Aorta (tissue), 5 donors: ENCODE measurements around the gene GPR137B. TPM values are rescaled to one million over a fixed set of nuclear protein-coding genes. Genes with fewer than 3 reads are reported as not detected.

Source experiments
- ATAC-seq: fragments of 200-7000 bp; cut with Tn5 transposase; one replicate; pipeline ENCODE4 v1.9.1; 2022; ENCODE audit warnings: moderate library complexity; ENCODE audit not compliant: low FRiP score
- DNase-seq, 2 donors: peaks; one replicate each; pipeline ENCODE4 v3.0.0-alpha.2; 2020
- H3K27ac ChIP-seq, 2 donors: one replicate each; pipeline ENCODE4 v1.5.1; 2013; ENCODE audit warnings: low read length in 2 of 2, mild to moderate bottlenecking in 2 of 2, moderate library complexity in 2 of 2, control low read depth in 1 of 2, inconsistent platforms in 1 of 2, low read depth in 1 of 2
- H3K27me3 ChIP-seq, 2 donors: one replicate each; pipeline ENCODE4 v1.6.1; 2013; ENCODE audit warnings: control low read depth in 1 of 2, low read length in 1 of 2, mild to moderate bottlenecking in 1 of 2, moderate library complexity in 1 of 2; ENCODE audit not compliant: insufficient read depth in 2 of 2, control insufficient read depth in 1 of 2
- H3K36me3 ChIP-seq, 2 donors: one replicate each; pipeline ENCODE4 v1.6.1; 2013; ENCODE audit warnings: control low read depth in 1 of 2, low read length in 1 of 2, mild to moderate bottlenecking in 1 of 2; ENCODE audit not compliant: insufficient read depth in 2 of 2, control insufficient read depth in 1 of 2
- H3K4me1 ChIP-seq, 2 donors: one replicate each; pipeline ENCODE4 v1.6.1; 2013; ENCODE audit warnings: low read length in 2 of 2, control low read depth in 1 of 2, mild to moderate bottlenecking in 1 of 2, moderate library complexity in 1 of 2; ENCODE audit not compliant: insufficient read depth in 2 of 2, control insufficient read depth in 1 of 2
- H3K4me3 ChIP-seq, 2 donors: one replicate each; pipeline ENCODE4 v1.5.1; 2013; ENCODE audit warnings: low read length in 2 of 2, control low read depth in 1 of 2, mild to moderate bottlenecking in 1 of 2
- H3K9me3 ChIP-seq: one replicate; pipeline ENCODE4 v1.6.1; 2013; ENCODE audit warnings: mild to moderate bottlenecking, low read length; ENCODE audit not compliant: control insufficient read depth
- WGBS, 2 donors: extraction: QIAGEN DNeasy Blood & Tissue Kit; methylation state at CpG; one replicate each; pipeline ENCODE4 v1.1.7; 2013; 5-methylcytosine and 5-hydroxymethylcytosine counted together
- intact Hi-C, 2 donors: fragments of 100-400 bp; cut with DNase I; formaldehyde crosslinking; loops; one replicate each; pipeline versions ENCODE4 v1.14.2 to v1.15.0; 2022
- polyA plus RNA-seq, 2 donors: library from polyadenylated mRNA; stranded (reverse); fragments of 200-250 nt; gene quantifications; one replicate each; pipeline ENCODE4 v1.2.3, GENCODE V29; 2013
- total RNA-seq, 2 donors: library from RNA; stranded (reverse); fragmentation: NEBNext Ultra II Directional; extraction: Animal tissue kit (Norgen Biotek cat#: 25700); gene quantifications; one replicate each; pipeline ENCODE4 v1.2.1, GENCODE V29; 2021
- donor health status: healthy with polysubstance abuse.
- donor health status: Bipolar disorder and iron deficiency.
- donor health status: DM: no; HTN: no; CAD: no.
- donor health status: DM: no; HTN: no; CAD: no.
- donor health status: DM: yes; HTN: yes; CAD: no.

The GPR137B gene
- total and polyA plus RNA-seq, 4 donors, result 15.4 to 21.3 (median 19.5) TPM

DNA sequence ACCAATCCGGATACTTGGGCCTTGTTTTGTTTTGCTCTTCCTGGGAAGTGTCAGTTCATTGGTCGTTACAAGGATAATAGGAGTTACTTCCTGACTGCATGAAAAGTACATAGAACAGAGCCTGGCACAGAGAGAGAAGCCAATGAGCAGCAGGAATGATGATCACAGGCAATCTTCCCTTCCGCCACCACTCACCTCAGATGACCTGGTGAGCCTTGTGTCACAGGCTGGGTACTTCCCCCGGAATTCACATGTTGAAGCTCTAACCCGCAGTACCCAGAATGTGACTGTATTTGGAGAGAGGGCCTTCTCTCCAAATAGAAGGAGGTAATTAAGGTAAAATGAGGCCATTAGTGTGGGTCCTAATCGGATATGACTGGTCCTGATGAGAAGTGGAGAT is 18.8 kb upstream of the GPR137B start:
- 85 to 89% methylated on average over 6 of the region's 6 CpGs for WGBS, 2 donors
- DNase-seq (no peak), ATAC-seq (no peak)
- Histone ChIP-seq H3K4me1 (no peaks in the 10 kb centered on the region), H3K4me3 (no peak overlapping the region), H3K36me3 (no peaks in the 10 kb centered on the region), H3K27me3 (no peaks in the 10 kb centered on the region), H3K9me3 (no peaks in the 10 kb centered on the region), H3K27ac (no peak overlapping the region)
- intact Hi-C loops, result no loop called here

DNA sequence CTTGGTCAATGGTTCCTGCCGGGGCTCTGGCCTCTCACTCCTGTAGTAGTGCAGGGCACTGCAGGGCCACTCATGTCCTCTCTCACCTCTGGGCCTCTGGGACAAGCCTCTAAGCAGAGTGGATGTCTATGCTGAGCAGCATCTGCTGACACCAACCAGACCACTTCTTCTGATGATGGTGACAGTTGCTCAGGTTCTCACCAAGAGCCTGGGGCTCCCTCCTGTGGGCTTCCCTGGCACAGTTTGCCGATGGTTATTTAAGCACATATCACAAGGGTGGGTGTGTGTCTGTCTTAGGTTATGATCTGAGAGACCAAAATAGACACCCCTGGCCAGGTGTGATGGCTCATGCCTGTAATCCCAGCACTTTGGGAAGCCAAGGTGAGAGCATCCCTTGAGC is 17.4 kb upstream of the GPR137B start:
- no peak for ATAC-seq
- DNase-seq, result no peak
- intact Hi-C loops, result no loop called here
- Histone ChIP-seq H3K4me1 (no peaks in the 10 kb centered on the region), H3K9me3 (no peaks in the 10 kb centered on the region), H3K27me3 (no peaks in the 10 kb centered on the region), H3K36me3 (no peaks in the 10 kb centered on the region), H3K27ac (no peak overlapping the region), H3K4me3 (no peak overlapping the region)
- 84 to 86% methylated on average over 2 of the region's 2 CpGs for WGBS, 2 donors

DNA sequence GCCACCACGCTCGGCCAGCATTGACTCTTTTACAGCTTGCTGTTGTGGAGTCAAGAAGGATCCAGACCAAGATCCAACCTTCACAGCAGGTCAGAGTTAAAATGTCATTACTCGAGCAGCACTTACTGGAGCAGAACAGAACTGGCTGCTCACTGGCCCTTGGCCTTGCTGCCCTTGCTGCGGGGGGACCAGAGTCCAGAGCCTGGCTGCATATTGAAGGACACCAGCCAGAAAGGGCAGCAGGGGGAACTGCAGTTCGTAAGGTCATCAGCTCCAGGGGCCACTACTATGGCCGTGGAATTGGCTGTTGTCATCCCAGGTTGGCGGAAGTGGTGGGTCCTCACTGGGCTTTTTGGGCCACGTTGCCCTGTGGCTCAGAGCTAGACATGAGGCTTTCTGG is 15.3 kb upstream of the GPR137B start:
- no peaks in the 10 kb centered on the region for H3K27me3 ChIP-seq
- no peak overlapping the region for H3K4me3 ChIP-seq
- intact Hi-C loops, result no loop called here
- ATAC-seq, result no peak
- no peaks in the 10 kb centered on the region for H3K9me3 ChIP-seq
- H3K4me1 ChIP-seq, result no peaks in the 10 kb centered on the region
- 85 to 93% methylated on average over 8 of the region's 8 CpGs for WGBS, 2 donors
- no peak for DNase-seq
- no peak overlapping the region for H3K27ac ChIP-seq
- H3K36me3 ChIP-seq, result no peaks in the 10 kb centered on the region

DNA sequence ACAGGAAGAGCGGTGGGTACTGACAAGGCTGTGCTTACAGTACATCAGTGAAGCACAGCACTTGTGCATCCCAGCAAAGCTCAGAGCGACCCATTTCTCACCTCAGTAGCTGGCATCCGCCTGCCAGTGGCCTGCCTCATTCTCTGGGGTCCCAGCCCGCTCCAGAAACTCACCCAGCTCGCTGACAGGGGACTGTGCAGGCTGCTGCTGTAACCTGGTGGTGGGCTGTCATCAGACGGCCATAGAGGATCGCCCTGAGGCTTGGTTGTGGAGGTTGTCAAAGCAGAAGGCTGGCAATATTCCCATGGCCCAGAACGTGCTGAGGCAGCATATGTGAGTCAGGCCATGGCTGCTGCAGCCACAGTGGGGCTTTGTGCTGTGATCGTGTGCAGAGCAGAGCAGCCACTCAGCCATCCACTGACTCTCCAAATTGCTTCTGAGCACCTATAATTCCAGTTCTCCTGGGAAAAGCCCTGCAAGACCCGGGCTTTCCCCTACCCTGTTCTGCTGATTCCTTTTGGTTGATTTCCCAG is 13.6 kb upstream of the GPR137B start:
- no peak for DNase-seq
- no peak for ATAC-seq
- no peaks in the 10 kb centered on the region for H3K4me1 ChIP-seq
- no peak overlapping the region for H3K27ac ChIP-seq
- no peaks in the 10 kb centered on the region for H3K36me3 ChIP-seq
- H3K9me3 ChIP-seq, result no peaks in the 10 kb centered on the region
- H3K4me3 ChIP-seq, result no peak overlapping the region
- 75 to 81% methylated on average over 10 of the region's 10 CpGs for WGBS, 2 donors
- H3K27me3 ChIP-seq, result no peaks in the 10 kb centered on the region
- intact Hi-C loops, result no loop called here

DNA sequence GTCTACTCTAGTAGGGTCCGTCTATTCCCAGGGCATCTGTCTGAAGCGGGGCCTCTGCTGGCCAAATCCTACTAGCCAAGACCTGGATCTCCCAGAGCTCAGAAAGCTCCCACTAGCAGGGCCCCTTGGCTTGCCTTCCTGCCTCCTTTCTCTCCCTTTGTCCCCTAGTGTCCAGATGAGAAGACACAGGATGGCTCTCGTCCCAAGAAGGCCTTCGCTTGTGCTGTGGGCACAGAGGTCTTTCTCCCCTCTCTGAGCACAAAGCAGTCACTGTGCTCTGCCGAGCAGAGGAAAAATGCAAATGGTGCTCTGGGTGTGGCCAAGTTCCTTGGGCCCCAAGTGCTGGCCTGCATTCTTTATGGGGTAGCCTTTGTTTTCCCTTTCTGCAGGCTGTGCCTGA is 13.0 kb upstream of the GPR137B start:
- H3K27ac ChIP-seq, result no peak overlapping the region
- no peak for DNase-seq
- H3K4me3 ChIP-seq, result no peak overlapping the region
- H3K4me1 ChIP-seq, result no peaks in the 10 kb centered on the region
- intact Hi-C loops, result no loop called here
- WGBS, 2 donors, result 88 to 91% methylated on average over 5 of the region's 5 CpGs
- no peaks in the 10 kb centered on the region for H3K27me3 ChIP-seq
- no peak for ATAC-seq
- no peaks in the 10 kb centered on the region for H3K9me3 ChIP-seq
- H3K36me3 ChIP-seq, result no peaks in the 10 kb centered on the region

DNA sequence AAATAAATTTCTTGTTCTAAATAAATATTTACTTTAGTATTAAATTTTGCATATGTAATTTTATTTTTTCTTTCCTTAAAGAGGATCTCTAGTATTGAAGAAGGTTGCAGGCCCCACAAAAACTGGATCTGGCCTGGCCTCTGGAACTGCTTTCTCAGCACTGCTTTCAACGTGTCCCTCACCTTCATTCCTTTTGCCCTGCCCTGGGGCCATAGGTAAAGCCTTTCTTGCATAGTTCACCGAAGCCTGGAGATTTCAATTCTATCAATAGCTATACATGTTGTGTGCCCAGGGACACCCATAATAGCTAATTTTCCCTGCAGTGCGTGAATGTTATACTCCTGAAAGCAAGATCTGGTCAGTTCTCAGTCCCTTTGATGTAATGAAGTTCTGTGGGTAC is 12.0 kb upstream of the GPR137B start:
- Histone ChIP-seq H3K4me3 (no peak overlapping the region), H3K27ac (no peak overlapping the region), H3K36me3 (no peaks in the 10 kb centered on the region), H3K4me1 (no peaks in the 10 kb centered on the region), H3K9me3 (no peaks in the 10 kb centered on the region), H3K27me3 (no peaks in the 10 kb centered on the region)
- intact Hi-C loops, result no loop called here
- 90 to 91% methylated on average over 3 of the region's 3 CpGs for WGBS, 2 donors
- no peak for DNase-seq
- ATAC-seq, result no peak

DNA sequence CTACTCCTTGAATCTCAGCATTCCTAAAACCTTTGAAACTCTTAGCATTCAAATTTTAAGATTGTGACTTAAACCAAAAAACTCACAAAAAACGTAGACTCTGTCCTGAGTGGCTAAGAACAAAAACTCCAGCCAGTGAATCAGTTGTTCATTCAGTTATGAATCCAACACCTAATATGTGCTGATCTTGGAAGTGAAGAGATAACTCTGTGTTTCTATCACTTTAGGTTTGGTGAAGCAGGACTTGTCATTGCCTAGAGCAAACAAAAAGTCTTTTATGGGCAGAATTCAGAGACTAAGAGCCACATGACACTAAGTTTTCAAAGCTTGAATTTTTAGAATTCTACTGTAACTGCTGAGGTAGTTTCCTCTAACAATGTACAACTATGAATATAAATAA is 10.4 kb upstream of the GPR137B start:
- H3K27me3 ChIP-seq, result peaks cover 0 to 2% of the 10 kb centered on the region in 2 donors
- 72 to 77% methylated on average over 1 of the region's 1 CpG for WGBS, 2 donors
- H3K4me3 ChIP-seq, result no peak overlapping the region
- no peaks in the 10 kb centered on the region for H3K36me3 ChIP-seq
- DNase-seq (no peak), ATAC-seq (no peak)
- intact Hi-C loops, result no loop called here
- H3K27ac ChIP-seq, result no peak overlapping the region
- no peaks in the 10 kb centered on the region for H3K4me1 ChIP-seq
- no peaks in the 10 kb centered on the region for H3K9me3 ChIP-seq

DNA sequence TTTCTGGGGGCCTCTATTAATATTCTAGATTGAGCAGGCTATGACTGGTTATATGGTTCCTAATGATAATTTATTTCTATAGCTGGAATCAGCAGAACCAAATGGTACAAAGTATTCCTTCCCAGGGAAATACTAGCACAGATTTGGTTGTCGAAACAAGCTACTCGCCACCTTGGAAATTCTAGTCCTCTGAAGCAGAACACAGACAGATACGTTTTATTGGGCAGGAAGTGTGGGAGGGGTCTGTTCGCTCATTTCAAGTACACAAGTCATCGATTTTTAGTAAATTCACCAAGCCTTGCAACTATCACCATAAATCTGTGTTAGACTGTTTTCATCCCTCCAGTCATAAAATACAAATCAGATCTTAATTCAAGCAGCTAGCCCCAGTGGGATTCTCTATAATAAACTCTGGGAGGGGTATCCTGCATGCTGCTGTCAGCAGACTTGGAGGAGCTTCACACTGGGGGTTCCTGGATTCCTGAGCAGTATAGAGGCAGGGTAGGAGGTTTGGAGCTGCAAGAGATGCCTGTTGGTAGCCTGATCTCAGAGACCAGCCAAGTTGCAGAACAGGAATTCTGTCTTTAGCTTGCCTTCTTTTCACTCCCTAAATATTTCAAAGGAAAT is 9.8 kb upstream of the GPR137B start:
- H3K27ac ChIP-seq, result no peak overlapping the region
- H3K4me3 ChIP-seq, result no peak overlapping the region
- intact Hi-C loops, result no loop called here
- no peak for ATAC-seq
- H3K4me1 ChIP-seq, result no peaks in the 10 kb centered on the region
- peaks cover 0 to 2% of the 10 kb centered on the region in 2 donors for H3K27me3 ChIP-seq
- no peaks in the 10 kb centered on the region for H3K36me3 ChIP-seq
- WGBS, 2 donors, result 67 to 72% methylated on average over 5 of the region's 5 CpGs
- H3K9me3 ChIP-seq, result no peaks in the 10 kb centered on the region
- DNase-seq, result no peak

DNA sequence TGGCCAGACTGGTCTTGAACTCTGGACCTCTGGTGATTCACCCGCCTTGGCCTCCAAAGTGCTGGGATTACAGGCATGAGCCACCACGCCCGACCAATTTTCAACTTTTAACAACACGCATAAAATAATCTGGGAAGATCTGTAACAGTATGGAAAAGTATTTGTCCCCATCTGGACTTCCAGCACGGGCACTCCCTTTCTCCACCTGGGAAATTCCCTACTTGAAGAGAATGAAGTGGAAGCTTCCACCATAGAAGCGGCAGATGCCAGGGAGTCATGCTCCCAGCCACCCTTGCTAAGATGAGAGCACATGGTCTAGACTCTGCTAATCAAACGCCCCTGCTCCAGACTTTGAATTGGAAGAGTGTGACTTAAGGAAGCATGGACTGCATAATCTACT is 9.0 kb upstream of the GPR137B start:
- no peak for ATAC-seq

More for the DNA sequence above, 9.0 kb upstream of the GPR137B start:
- WGBS, 2 donors, result 90 to 94% methylated on average over 7 of the region's 7 CpGs
- Histone ChIP-seq H3K27ac (no peak overlapping the region), H3K36me3 (no peaks in the 10 kb centered on the region), H3K27me3 (peaks cover 0 to 2% of the 10 kb centered on the region in 2 donors), H3K4me3 (no peak overlapping the region), H3K4me1 (no peaks in the 10 kb centered on the region), H3K9me3 (no peaks in the 10 kb centered on the region)
- intact Hi-C loops, result no loop called here
- no peak for DNase-seq
